D721Med (cell line): ENCODE results near the gene ZNF74.
A peak's percentile ranks its signal among the peaks of the same experiment; 100 is the strongest.

ENCODE experiments used
- DNase-seq: peaks from one replicate; pipeline ENCODE4 v3.0.0; 2011; ENCODE audit warnings: low spot score; ENCODE audit not compliant: insufficient read length
- FAIRE-seq: peaks from 2 replicates; lab custom pipeline; 2011; peaks lifted over from hg19 to GRCh38; lab: Jason Lieb, UNC
- CTCF ChIP-seq: IDR thresholded peaks from 2 replicates; pipeline ENCODE4 v1.5.1; 2012; ENCODE audit warnings: mild to moderate bottlenecking, control low read depth; ENCODE audit not compliant: insufficient read depth; ENCODE audit errors: missing control alignments

The ZNF74 gene

GRCh38 chr22:20438427-20438677, 44.4 kb downstream of the ZNF74 start:
- FAIRE-seq (no peak), DNase-seq (peak; percentile 14)
- no peak for TF ChIP-seq CTCF

GRCh38 chr22:20438678-20439492, 44.9 kb downstream of the ZNF74 start:
- DNase-seq (no peak), FAIRE-seq (no peak)
- no peak for TF ChIP-seq CTCF

- no peak for TF ChIP-seq CTCF
- DNase-seq (no peak), FAIRE-seq (no peak)
Measured at GRCh38 chr22:20439556-20439927, 45.6 kb downstream of the ZNF74 start.

- no peak for DNase-seq
- no peak for TF ChIP-seq CTCF
- FAIRE-seq = no peak
Measured at GRCh38 chr22:20439928-20440575, 46.1 kb downstream of the ZNF74 start.

DNA sequence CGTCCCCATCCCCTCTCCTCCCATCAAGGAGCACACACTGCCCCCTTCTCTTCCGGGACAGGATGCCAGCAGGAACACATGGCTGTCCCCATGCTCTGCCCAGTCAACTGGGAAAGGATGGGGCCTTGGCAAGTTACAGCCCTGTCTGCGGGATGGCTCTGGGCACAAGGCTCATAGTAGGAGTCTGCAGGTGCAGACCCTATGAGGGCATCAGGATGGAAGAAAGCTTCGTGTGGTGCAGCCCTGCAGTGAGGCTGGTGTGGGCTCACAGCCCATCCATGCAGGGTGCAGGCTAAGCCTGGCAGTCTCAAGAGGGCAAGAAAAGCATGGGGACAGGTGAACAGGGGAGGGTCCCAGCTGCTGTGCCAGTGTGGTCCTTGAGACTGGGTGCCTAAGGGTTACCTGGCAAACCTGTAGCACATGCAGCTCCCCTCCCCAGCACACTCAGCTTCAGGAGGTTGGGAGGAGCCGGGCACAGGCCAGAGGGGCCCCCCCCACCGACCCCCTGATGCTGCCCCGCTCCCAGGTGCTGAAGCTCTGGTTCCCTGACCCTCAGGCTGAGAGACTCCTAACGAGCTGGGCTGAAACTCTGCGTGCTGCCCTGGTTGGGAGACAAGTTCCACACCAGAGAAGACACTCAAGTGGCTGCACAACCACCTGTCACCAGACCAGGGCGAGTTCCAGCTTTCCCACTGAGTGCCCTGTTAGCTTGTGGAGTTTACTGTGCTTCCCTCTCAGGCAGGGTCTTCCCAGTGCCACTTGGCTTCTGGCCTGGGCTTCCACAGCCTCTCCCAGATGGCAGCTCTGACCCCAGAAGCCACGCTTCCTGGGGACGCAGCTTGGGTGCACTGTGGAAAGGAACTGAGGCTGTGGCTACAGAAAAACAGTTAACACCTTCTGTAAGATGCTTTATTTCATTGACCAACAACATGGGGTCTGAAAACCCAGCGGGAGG, 47.0 kb downstream of the ZNF74 start:
- no peak for TF ChIP-seq CTCF
- no peak for DNase-seq
- FAIRE-seq = no peak

DNA sequence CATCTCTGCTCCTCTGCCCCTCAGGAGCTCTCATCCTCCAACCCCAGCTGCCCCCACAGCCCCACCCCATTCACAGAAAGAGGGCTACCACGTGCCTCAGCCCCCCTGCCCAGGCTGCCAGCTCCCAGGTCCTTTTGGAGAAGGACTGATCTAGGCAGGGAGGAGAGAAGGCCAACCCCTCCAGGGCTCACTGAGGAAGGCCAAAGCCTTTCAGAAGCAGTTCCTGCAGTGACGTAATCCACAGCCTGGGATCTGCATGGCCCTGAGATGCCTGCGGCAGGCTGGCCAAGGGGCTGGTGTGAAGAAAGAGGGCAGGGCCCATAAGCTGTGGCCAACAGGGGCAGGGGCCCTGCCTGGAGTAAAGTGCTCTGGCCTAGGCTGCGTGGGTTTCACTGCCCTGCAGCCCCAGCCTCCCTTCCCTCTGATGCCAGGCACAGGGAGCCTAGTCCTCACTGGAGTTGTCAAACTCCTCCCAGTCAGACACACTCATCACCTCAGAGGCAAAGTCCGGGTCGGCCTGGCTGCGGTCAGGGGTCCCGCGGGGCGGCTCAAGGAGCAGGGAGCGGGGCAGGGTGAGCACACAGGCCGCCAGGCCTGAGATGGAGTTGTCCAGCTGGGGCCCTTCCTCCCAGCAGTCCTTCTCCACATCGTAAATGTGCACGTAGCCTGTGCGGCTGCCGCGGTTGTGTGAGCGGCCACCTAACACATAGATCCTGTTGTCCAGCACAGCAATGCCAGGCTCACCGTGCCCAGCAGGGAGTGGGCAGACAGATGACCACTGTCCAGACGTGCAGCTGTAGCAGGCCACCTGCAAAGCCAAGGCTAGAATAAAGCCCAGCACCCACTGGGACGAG, 47.9 kb downstream of the ZNF74 start:
- FAIRE-seq (no peak), DNase-seq (no peak)
- TF ChIP-seq CTCF = no peak
